ENCODE measurements around the gene TMTC2. TPM values are rescaled to one million over a fixed set of nuclear protein-coding genes. Genes with fewer than 3 reads are reported as not detected.

Gene TMTC2
- total RNA-seq, 1 donor from 2014 or later = 7.6 TPM

- no peak for TF ChIP-seq CTCF (IDR thresholded peaks at IDR 0.05; ENCODE audit: insufficient read depth, low read length, poor library complexity, severe bottlenecking)
- no peak for DNase-seq (ENCODE audit: low read depth)
- no peaks in the 10 kb centered on the region for H3K36me3 ChIP-seq (ENCODE audit: control insufficient read depth, insufficient read depth, low read length)
- no peaks in the 10 kb centered on the region for H3K27me3 ChIP-seq (ENCODE audit: control insufficient read depth, insufficient read depth, low read length)
- H3K4me3 ChIP-seq (ENCODE audit: low read depth, low read length) = no peak overlapping the region
Observed at GRCh38 chr12:83158613-83159207, 472.0 kb downstream of the TMTC2 start.

- DNase-seq (ENCODE audit: low read depth) = peak; percentile 16
- TF ChIP-seq CTCF (IDR thresholded peaks at IDR 0.05; ENCODE audit: insufficient read depth, low read length, poor library complexity, severe bottlenecking) = no peak
- no peaks in the 10 kb centered on the region for H3K27me3 ChIP-seq (ENCODE audit: control insufficient read depth, insufficient read depth, low read length)
Observed at GRCh38 chr12:83161456-83161855, 474.8 kb downstream of the TMTC2 start.

GRCh38 chr12:83168751-83169150 is 482.0 kb downstream of the TMTC2 start:
- no peak for TF ChIP-seq CTCF (IDR thresholded peaks at IDR 0.05; ENCODE audit: insufficient read depth, low read length, poor library complexity, severe bottlenecking)
- Histone ChIP-seq H3K36me3 (ENCODE audit: control insufficient read depth, insufficient read depth, low read length) (no peaks in the 10 kb centered on the region), H3K27me3 (ENCODE audit: control insufficient read depth, insufficient read depth, low read length) (no peaks in the 10 kb centered on the region), H3K4me3 (ENCODE audit: low read depth, low read length) (no peak overlapping the region)
- DNase-seq (ENCODE audit: low read depth) = peak; percentile 12

More at GRCh38 chr12:83161456-83161855, 474.8 kb downstream of the TMTC2 start:
- H3K4me3 ChIP-seq (ENCODE audit: low read depth, low read length) = no peak overlapping the region
- no peaks in the 10 kb centered on the region for H3K36me3 ChIP-seq (ENCODE audit: control insufficient read depth, insufficient read depth, low read length)

GRCh38 chr12:83172441-83172840 is 485.7 kb downstream of the TMTC2 start:
- H3K36me3 ChIP-seq (ENCODE audit: control insufficient read depth, insufficient read depth, low read length) = no peaks in the 10 kb centered on the region
- no peak for TF ChIP-seq CTCF (IDR thresholded peaks at IDR 0.05; ENCODE audit: insufficient read depth, low read length, poor library complexity, severe bottlenecking)
- no peak overlapping the region for H3K4me3 ChIP-seq (ENCODE audit: low read depth, low read length)
- no peaks in the 10 kb centered on the region for H3K27me3 ChIP-seq (ENCODE audit: control insufficient read depth, insufficient read depth, low read length)
- no peak for DNase-seq (ENCODE audit: low read depth)

DNA sequence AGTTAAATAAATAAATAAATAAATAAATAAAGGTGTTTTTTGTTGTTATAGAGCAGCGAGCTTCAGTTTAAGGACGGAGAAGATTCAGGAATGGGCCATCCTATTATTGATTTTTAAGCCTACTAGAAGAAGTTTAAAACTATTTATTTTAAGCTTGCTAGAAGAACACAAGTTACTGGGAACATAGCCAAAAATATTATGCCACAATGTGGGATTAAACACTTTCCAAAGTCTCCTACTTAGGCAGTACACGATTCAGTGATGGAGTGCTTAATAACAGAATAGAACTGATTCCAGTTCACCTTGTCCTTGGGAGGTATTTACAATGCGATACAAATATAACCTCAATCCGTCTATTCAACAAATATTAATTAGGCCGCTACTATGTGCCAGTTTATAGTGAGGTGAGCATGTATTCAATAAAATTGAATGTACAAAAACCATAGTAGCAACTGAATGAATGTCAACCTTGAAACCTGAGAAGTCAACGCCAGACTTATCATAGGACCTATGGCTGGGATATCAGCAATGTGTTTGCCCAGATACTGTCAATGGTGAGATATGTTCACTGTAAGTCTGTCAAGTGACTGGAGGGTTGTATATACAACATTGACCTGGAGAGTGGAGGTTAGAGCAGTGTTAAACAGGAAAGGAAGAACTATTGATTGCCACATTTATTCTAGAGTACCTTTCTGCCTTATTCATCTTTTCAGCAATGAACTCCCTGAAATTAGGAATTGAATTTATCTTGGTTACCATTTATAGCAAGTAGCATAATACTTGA is 486.4 kb downstream of the TMTC2 start:
- Histone ChIP-seq H3K27me3 (ENCODE audit: control insufficient read depth, insufficient read depth, low read length) (no peaks in the 10 kb centered on the region), H3K4me3 (ENCODE audit: low read depth, low read length) (no peak overlapping the region), H3K36me3 (ENCODE audit: control insufficient read depth, insufficient read depth, low read length) (no peaks in the 10 kb centered on the region)
- no peak for DNase-seq (ENCODE audit: low read depth)
- no peak for TF ChIP-seq CTCF (IDR thresholded peaks at IDR 0.05; ENCODE audit: insufficient read depth, low read length, poor library complexity, severe bottlenecking)

Measured in kidney epithelial cell (primary cell).